Measurements from ENCODE around the gene TIPRL. TPM values are rescaled to one million over a fixed set of nuclear protein-coding genes. Genes with fewer than 3 reads are reported as not detected.

TIPRL gene
- polyA plus RNA-seq, 2 of the 4 experiments (the other 2 are of a cell fraction), result 31.6 to 70.7 TPM

DNA sequence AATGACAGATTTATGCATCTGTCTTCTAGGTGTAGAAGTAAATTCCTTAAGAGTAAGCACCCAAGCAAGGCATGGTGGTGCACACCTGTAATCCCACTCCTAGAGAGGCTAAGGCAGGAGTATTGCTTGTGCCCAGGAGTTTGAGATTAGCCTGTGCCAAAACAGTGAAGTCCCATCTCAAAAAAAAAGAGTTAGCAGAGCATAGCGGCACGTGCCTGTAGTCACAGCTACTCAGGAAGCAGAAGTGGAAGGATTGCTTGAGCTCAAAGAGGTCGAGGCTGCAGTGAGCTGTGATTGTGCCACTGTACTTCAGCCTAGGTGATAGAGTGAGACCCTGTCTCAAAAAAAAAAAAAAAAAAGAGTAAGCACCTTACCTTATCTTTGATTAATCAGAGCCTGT, 15.1 kb upstream of the TIPRL start:
- Histone ChIP-seq H3K27ac (no peak overlapping the region), H3K9me3 (peaks cover 8% of the 10 kb centered on the region; the same call in 2 of the 3 replicates), H3K4me1 (no peaks in the 10 kb centered on the region), H3K4me2 (no peak overlapping the region), H3K4me3 (no peak overlapping the region)
- TF ChIP-seq SMC3 (IDR thresholded peaks at IDR 0.05), result no peak
- TF ChIP-seq MAZ (IDR thresholded peaks at IDR 0.05; ENCODE audit: borderline replicate concordance, low read depth, low read length), result no peak
- no peak for TF ChIP-seq RCOR1 (IDR thresholded peaks at IDR 0.05; ENCODE audit: low read depth, low read length)
- TF ChIP-seq CHD2 (IDR thresholded peaks at IDR 0.05; ENCODE audit: low read length, partially characterized antibody), result no peak
- no peak for TF ChIP-seq NFE2L2 (conservative IDR thresholded peaks at IDR 0.05; ENCODE audit: low read length)
- no peak for TF ChIP-seq CBX2 (IDR thresholded peaks at IDR 0.05; ENCODE audit: borderline replicate concordance, low read depth)
- no peak for TF ChIP-seq NPAS2 (CRISPR knock-in tag; IDR thresholded peaks at IDR 0.05; ENCODE audit: borderline replicate concordance)
- no peak for TF ChIP-seq RNF2 (IDR thresholded peaks at IDR 0.05; ENCODE audit: borderline replicate concordance, low read depth)
- no peak for TF ChIP-seq PHF8 (IDR thresholded peaks at IDR 0.05; ENCODE audit: borderline replicate concordance, low read depth)
- no peak for TF ChIP-seq HDAC2 (IDR thresholded peaks at IDR 0.05)
- no peak for TF ChIP-seq ATOH8 (CRISPR knock-in tag; IDR thresholded peaks at IDR 0.05; ENCODE audit: low read depth)
- no peak for TF ChIP-seq RAD21 (conservative IDR thresholded peaks at IDR 0.05 in 1 of 2, IDR thresholded peaks at IDR 0.05 in 1 of 2)
- no peak for TF ChIP-seq POLR2A (IDR thresholded peaks at IDR 0.05; ENCODE audit: low read length)
- no peak for TF ChIP-seq BHLHE40 (IDR thresholded peaks at IDR 0.05; ENCODE audit: low read depth, low read length)
- TF ChIP-seq JUN (IDR thresholded peaks at IDR 0.05), result no peak
- no peak for ATAC-seq
- FAIRE-seq, result no peak
- 40% methylated on average over 3 of the region's 3 CpGs for WGBS (ENCODE audit: missing lambda C conversion rate)
- DNase-seq (ENCODE audit: low read depth in 1 of 2, low spot score in 1 of 2), result no peak
- CTCF ChIA-PET, result interaction anchor here (0.7 to 1.2 kb wide), 3 partner anchors 18 to 72 kb away, joined by 3 to 4 read pairs (median 4); no protein-coding TSS in a partner anchor
- POLR2A ChIA-PET, result no interaction called here

GRCh38 chr1:168164771-168165170, 14.0 kb upstream of the TIPRL start:
- 39% methylated on average over 3 of the region's 3 CpGs for WGBS (ENCODE audit: missing lambda C conversion rate)

More at GRCh38 chr1:168164771-168165170, 14.0 kb upstream of the TIPRL start:
- Histone ChIP-seq H3K27ac (no peak overlapping the region), H3K9me3 (0 out of 3 replicates have a peak, but pooled peaks cover 4% of the 10 kb centered on the region), H3K4me2 (no peak overlapping the region), H3K4me1 (no peaks in the 10 kb centered on the region), H3K4me3 (no peak overlapping the region)
- TF ChIP-seq FOSL2 (IDR thresholded peaks at IDR 0.05), result no peak
- TF ChIP-seq FOSL2 (CRISPR knock-in tag; IDR thresholded peaks at IDR 0.05), result no peak
- no peak for TF ChIP-seq RNF2 (IDR thresholded peaks at IDR 0.05; ENCODE audit: borderline replicate concordance, low read depth)
- TF ChIP-seq RFX5 (IDR thresholded peaks at IDR 0.05), result no peak
- TF ChIP-seq KDM5A (IDR thresholded peaks at IDR 0.05), result no peak
- TF ChIP-seq, protein P1, sequence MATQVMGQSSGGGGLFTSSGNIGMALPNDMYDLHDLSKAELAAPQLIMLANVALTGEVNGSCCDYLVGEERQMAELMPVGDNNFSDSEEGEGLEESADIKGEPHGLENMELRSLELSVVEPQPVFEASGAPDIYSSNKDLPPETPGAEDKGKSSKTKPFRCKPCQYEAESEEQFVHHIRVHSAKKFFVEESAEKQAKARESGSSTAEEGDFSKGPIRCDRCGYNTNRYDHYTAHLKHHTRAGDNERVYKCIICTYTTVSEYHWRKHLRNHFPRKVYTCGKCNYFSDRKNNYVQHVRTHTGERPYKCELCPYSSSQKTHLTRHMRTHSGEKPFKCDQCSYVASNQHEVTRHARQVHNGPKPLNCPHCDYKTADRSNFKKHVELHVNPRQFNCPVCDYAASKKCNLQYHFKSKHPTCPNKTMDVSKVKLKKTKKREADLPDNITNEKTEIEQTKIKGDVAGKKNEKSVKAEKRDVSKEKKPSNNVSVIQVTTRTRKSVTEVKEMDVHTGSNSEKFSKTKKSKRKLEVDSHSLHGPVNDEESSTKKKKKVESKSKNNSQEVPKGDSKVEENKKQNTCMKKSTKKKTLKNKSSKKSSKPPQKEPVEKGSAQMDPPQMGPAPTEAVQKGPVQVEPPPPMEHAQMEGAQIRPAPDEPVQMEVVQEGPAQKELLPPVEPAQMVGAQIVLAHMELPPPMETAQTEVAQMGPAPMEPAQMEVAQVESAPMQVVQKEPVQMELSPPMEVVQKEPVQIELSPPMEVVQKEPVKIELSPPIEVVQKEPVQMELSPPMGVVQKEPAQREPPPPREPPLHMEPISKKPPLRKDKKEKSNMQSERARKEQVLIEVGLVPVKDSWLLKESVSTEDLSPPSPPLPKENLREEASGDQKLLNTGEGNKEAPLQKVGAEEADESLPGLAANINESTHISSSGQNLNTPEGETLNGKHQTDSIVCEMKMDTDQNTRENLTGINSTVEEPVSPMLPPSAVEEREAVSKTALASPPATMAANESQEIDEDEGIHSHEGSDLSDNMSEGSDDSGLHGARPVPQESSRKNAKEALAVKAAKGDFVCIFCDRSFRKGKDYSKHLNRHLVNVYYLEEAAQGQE (IDR thresholded peaks at IDR 0.05), result no peak
- TF ChIP-seq CHD2 (IDR thresholded peaks at IDR 0.05; ENCODE audit: low read length, partially characterized antibody), result no peak
- TF ChIP-seq RCOR1 (IDR thresholded peaks at IDR 0.05; ENCODE audit: low read depth, low read length), result no peak
- TF ChIP-seq HEYL (CRISPR knock-in tag; IDR thresholded peaks at IDR 0.05), result no peak
- TF ChIP-seq ZNF302 (CRISPR knock-in tag; IDR thresholded peaks at IDR 0.05), result no peak
- no peak for TF ChIP-seq CBX8 (IDR thresholded peaks at IDR 0.05)
- CTCF ChIA-PET, result interaction anchor here (1.2 kb wide), 1 partner anchor 20 kb away, joined by 4 read pairs; no protein-coding TSS in a partner anchor
- DNase-seq (ENCODE audit: low read depth in 1 of 2, low spot score in 1 of 2) (no peak), ATAC-seq (no peak), FAIRE-seq (no peak)
- POLR2A ChIA-PET, result no interaction called here

Measured in A549 (cell line).